GM18499 (cell line): ENCODE data around the gene MARCOL.
"Not testable (repeated sequence)": the region's sequence is repeated elsewhere in the genome, so short reads cannot be mapped to it uniquely, and the experiment has no call there.

Experiments
- ATAC-seq: cut with Tn5 transposase; IDR thresholded peaks from one replicate; pipeline ENCODE4 v1.9.1; 2021; ENCODE audit warnings: moderate number of reproducible peaks; ENCODE audit not compliant: insufficient read depth, unreplicated experiment

MARCOL gene

DNA sequence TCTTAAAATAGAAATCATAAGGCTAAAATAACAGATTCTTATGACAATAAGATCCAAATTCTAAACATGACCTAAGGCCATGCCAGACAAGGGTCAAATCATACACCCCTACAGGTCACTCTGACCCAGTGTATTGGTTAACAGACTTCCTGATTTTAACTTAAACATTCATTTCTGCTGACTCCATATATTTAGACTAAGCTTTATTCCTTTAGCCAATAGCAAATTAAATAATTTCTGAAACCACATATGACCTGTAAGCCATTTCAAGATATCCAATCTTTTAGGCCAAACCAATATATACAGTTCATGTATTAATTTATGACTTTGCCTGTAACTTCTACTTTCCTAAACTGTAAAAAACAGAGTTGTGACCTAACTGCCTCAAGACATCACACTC, 22.9 kb downstream of the MARCOL start:
- no peak for ATAC-seq

DNA sequence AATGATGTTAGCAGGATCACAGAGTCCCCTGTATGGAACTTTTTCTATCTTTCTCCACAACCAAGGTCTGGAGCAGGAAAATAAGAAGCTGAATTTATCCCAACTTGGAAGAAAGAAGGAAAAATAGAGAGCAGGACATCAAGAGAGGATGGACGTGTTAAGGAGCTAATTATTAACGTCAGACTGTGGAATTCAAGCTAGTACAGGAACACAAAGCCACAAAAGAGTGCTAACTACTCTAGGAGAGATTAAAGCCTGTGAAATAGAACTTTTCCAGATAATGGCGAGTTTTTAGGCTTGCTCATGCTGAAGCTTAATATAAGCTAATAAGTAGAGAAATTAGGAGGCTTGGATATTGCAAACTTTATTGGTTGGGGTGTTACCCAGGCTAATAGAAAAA, 29.6 kb downstream of the MARCOL start:
- ATAC-seq, result no peak

DNA sequence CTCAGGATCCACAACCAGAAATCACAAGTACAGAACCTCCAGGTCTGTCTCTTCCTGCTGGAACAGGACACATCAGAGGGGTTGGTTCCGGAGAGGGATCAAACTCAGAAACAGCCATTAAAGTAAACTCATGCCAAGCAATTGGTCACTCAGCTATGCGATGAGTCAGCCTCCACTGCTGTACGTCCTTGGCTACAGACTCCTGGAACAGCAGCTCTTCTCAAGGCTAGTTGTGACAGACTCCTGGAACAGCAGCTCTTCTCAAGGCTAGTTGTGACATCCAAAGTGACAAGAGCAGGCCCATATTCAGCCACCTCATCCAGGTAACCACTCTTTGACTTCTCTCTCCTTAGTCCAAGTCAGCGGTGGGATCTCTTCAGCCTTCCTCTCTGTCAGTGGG, 30.2 kb downstream of the MARCOL start, which contains the start of gene SPINK13:
Gene SPINK13, plus strand, starts transcription at position 229 of the 400 bp plus-strand sequence. CDS start 1,279 bp downstream, outside the sequence.
- ATAC-seq, result no peak

DNA sequence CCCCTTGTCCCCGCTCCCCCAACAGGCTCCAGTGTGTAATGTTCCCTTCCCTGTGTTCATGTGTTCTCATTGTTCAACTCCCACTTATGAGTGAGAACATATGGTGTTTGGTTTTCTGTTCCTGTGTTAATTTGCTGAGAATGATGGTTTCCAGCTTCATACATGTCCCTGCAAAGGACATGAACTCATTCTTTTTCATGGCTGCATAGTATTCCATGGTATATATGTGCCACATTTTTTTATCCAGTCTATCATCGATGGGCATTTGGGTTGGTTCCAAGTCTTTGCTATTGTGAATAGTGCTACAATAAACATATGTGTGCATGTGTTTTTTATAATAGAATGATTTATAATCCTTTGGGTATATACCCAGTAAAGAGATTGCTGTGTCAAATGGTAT, 36.8 kb downstream of the MARCOL start:
- not testable (repeated sequence) for ATAC-seq

DNA sequence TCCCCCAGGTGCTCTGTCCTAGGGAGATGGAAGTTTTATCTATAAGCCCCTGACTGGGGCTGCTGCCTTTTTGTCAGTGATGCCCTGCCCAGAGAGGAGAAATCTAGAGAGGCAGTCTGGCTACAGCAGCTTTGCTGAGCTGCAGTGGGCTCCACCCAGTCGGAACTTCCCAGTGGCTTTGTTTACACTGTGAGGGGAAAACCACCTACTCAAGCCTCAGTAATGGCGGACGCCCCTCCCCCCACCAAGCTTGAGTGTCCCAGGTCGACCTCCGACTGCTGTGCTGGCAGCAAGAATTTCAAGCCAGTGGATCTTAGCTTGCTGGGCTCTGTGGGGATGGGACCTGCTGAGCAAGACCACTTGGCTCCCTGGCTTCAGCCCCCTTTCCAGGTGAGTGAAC, 42.6 kb downstream of the MARCOL start:
- ATAC-seq, result not testable (repeated sequence)

DNA sequence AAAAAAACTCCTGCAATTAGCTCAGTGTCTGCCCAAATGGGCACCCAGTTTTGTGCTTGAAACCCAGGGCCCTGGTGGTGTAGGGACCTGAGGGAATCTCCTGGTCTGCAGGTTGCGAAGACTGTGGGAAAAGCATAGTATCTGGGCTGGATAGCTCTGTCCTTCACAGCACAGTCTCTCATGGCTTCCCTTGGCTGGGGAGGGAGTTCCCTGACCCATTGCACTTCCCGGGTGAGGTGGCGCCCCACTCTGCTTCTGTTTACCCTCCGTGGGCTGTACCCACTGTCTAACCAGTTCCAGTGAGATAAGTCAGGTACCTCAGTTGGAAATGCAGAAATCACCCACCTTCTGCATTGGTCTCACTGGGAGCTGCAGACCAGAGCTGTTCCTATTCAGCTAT, 43.0 kb downstream of the MARCOL start:
- ATAC-seq, result not testable (repeated sequence)

DNA sequence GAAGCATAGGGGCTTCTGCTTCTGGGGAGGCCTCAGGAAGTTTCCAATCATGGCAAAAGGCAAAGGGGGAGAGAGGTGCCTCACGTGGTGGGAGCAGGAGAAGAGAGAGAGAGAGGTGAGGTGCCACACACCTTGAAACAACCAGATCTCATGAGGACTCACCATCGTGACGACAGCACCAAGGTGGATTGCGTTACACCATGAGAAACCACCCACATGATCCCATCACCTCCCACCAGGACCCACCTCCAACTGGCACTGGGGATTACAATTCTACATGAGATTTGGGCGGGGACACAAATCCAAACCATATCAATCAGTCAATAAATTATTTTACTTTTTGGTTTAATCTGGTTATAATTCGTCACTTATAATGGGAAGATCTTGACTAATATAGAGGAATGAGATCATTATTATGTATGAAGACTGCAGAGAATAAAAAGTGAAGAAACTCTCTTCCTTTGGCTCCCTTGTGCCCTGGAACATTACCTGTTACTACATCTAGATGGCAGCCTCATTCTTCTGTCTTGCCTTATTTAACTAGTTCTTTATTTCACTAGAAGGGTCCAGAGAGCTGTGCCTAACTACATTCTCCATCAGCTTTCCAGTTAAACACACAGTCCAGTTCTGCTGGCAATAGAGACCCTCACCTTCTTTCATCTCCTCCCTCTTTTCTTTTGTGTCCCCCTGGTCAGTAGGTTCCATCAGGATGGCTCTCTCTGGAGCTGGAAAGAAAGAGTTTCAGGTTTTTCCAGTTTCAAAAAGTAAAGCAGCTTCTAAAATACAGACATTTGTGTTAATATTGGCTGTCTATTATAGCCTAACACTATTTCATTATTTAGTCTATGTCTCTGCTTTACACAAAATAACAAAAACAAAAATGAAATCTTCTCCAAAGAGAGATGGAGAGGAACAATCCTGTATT, 52.2 kb downstream of the MARCOL start:
- ATAC-seq, result no peak
